Suprapubic skin (tissue), 4 donors: ENCODE results near the gene CCDC54.

Source experiments
- CTCF ChIP-seq, 2 donors: fragments of 200-600 bp in 1 of 2; fragments of 450-650 bp in 1 of 2; sonication (generic) in 1 of 2; IDR thresholded peaks; one replicate each; pipeline ENCODE4 v1.5.1; 2016 to 2019; ENCODE audit warnings: antibody characterized with exemption in 2 of 2, mild to moderate bottlenecking in 1 of 2, moderate library complexity in 1 of 2
- EP300 ChIP-seq: sonication (generic); formaldehyde crosslinking; IDR thresholded peaks from one replicate; pipeline ENCODE4 v1.6.1; 2017; ENCODE audit warnings: antibody characterized with exemption
- POLR2A ChIP-seq, 2 donors: fragments of 450-650 bp; IDR thresholded peaks; one replicate each; pipeline ENCODE4 v1.6.1; 2017; ENCODE audit warnings: antibody characterized with exemption in 2 of 2, mild to moderate bottlenecking in 2 of 2, moderate library complexity in 2 of 2
- POLR2AphosphoS5 ChIP-seq, 3 donors: sonication (generic); formaldehyde crosslinking; IDR thresholded peaks; one replicate each; pipeline ENCODE4 v1.6.1; 2017; ENCODE audit warnings: antibody characterized with exemption in 3 of 3

- TF ChIP-seq EP300 (no peak), POLR2A (IDR thresholded peaks at IDR 0.05) (no peak), CTCF (IDR thresholded peaks at IDR 0.05) (no peak), POLR2AphosphoS5 (IDR thresholded peaks at IDR 0.05) (no peak)
These were observed 7.7 kb downstream of the CCDC54 start for GRCh38 chr3:107384907-107385306.
